Esophagus squamous epithelium (tissue), 5 donors: Measurements from ENCODE around the gene LMTK2. TPM values are rescaled to one million over a fixed set of nuclear protein-coding genes. Genes with fewer than 3 reads are reported as not detected.

ENCODE experiments used
- DNase-seq: peaks from one replicate; lab custom pipeline; 2025; lab: John Stamatoyannopoulos, UW
- H3K27ac ChIP-seq, 4 donors: fragments of 200-600 bp; sonication (generic); one replicate each; pipeline ENCODE4 v1.5.1; 2016 to 2019; ENCODE audit warnings: mild to moderate bottlenecking in 1 of 4
- H3K27me3 ChIP-seq, 4 donors: fragments of 200-600 bp; sonication (generic); 1 replicate in 3 of 4; 2 replicates in 1 of 4; pipeline versions ENCODE4 v1.5.1 to v1.6.0; 2017 to 2021; ENCODE audit warnings: antibody characterized with exemption in 1 of 4
- H3K36me3 ChIP-seq, 3 donors: fragments of 200-600 bp; sonication (generic); one replicate each; pipeline ENCODE4 v1.5.1; 2016 to 2019
- H3K4me1 ChIP-seq, 3 donors: fragments of 200-600 bp; sonication (generic); one replicate each; pipeline ENCODE4 v1.5.1; 2017 to 2019
- H3K4me3 ChIP-seq, 4 donors: fragments of 200-600 bp; sonication (generic); 1 replicate in 3 of 4; 2 replicates in 1 of 4; pipeline ENCODE4 v1.5.1; 2016 to 2019; ENCODE audit warnings: mild to moderate bottlenecking in 2 of 4, moderate library complexity in 1 of 4
- H3K9me3 ChIP-seq, 3 donors: fragments of 200-600 bp; sonication (generic); one replicate each; pipeline ENCODE4 v1.5.1; 2016 to 2019
- CTCF ChIP-seq, 6 experiments: fragments of 450-650 bp in 4 of 6; fragments of 200-600 bp in 2 of 6; sonication (generic) in 2 of 6; IDR thresholded peaks; one replicate each; pipeline ENCODE4 v1.5.1; 2016 to 2019; ENCODE audit warnings: antibody characterized with exemption in 6 of 6, mild to moderate bottlenecking in 4 of 6, moderate library complexity in 4 of 6
- POLR2A ChIP-seq, 4 donors: fragments of 450-650 bp; IDR thresholded peaks; one replicate each; pipeline ENCODE4 v1.6.1; 2017; ENCODE audit warnings: antibody characterized with exemption in 4 of 4, mild to moderate bottlenecking in 4 of 4, moderate library complexity in 3 of 4
- WGBS, 2 donors: methylation state at CpG; one replicate each; pipeline ENCODE4 v1.1.5; 2018; 5-methylcytosine and 5-hydroxymethylcytosine counted together
- intact Hi-C: fragments of 100-400 bp; cut with DNase I; formaldehyde crosslinking; loops from one replicate; pipeline ENCODE4 v1.15.0; 2022
- total RNA-seq, 4 donors: library from RNA; depleted of rRNA; stranded (reverse); fragments of >200 nt; gene quantifications; one replicate each; pipeline ENCODE4 v1.1.0, GENCODE V29; 2016
- donor health status: DM: yes; HTN: yes; CAD: no.

The LMTK2 gene
- total RNA-seq, 4 donors from 2014 or later = 16.0 to 29.3 (median 20.3) TPM

- Histone ChIP-seq H3K4me1 (peaks cover 3 to 37% (median 21%) of the 10 kb centered on the region in 3 donors), H3K27me3 (no peaks in the 10 kb centered on the region), H3K27ac (no peak overlapping the region), H3K36me3 (peaks cover 0 to 41% (median 0%) of the 10 kb centered on the region in 3 donors), H3K4me3 (no peak overlapping the region), H3K9me3 (no peaks in the 10 kb centered on the region)
- intact Hi-C loops = no loop called here
- 53 to 62% methylated on average over 4 of the region's 5 CpGs for WGBS, 2 donors
- no peak for TF ChIP-seq POLR2A (IDR thresholded peaks at IDR 0.05)
- no peak for TF ChIP-seq CTCF (IDR thresholded peaks at IDR 0.05)
- DNase-seq = no peak
These were observed 29.3 kb downstream of the LMTK2 start for GRCh38 chr7:98135984-98136383.

- WGBS, 2 donors = 92 to 100% methylated on average over 4 to 5 of the region's 5 CpGs
- TF ChIP-seq POLR2A (IDR thresholded peaks at IDR 0.05) = no peak
- TF ChIP-seq CTCF (IDR thresholded peaks at IDR 0.05) = no peak
These were observed 29.8 kb downstream of the LMTK2 start for GRCh38 chr7:98136423-98136822.

GRCh38 chr7:98137134-98137825 is 30.6 kb downstream of the LMTK2 start:
- H3K27me3 ChIP-seq = no peaks in the 10 kb centered on the region
- no peak overlapping the region for H3K27ac ChIP-seq
- no peak for DNase-seq
- TF ChIP-seq POLR2A (IDR thresholded peaks at IDR 0.05) (no peak), CTCF (IDR thresholded peaks at IDR 0.05) (no peak)
- H3K4me1 ChIP-seq = peaks cover 3 to 24% (median 8%) of the 10 kb centered on the region in 3 donors
- 85 to 89% methylated on average over 4 of the region's 4 CpGs for WGBS, 2 donors
- peaks cover 0 to 54% (median 0%) of the 10 kb centered on the region in 3 donors for H3K36me3 ChIP-seq
- H3K4me3 ChIP-seq = no peak overlapping the region
- intact Hi-C loops = no loop called here
- no peaks in the 10 kb centered on the region for H3K9me3 ChIP-seq

More at GRCh38 chr7:98136423-98136822, 29.8 kb downstream of the LMTK2 start:
- intact Hi-C loops = no loop called here
- Histone ChIP-seq H3K36me3 (peaks cover 0 to 46% (median 0%) of the 10 kb centered on the region in 3 donors), H3K4me3 (no peak overlapping the region), H3K27me3 (no peaks in the 10 kb centered on the region), H3K27ac (no peak overlapping the region), H3K9me3 (no peaks in the 10 kb centered on the region), H3K4me1 (peaks cover 3 to 32% (median 17%) of the 10 kb centered on the region in 3 donors)
- DNase-seq = no peak

- TF ChIP-seq POLR2A (IDR thresholded peaks at IDR 0.05) (no peak), CTCF (IDR thresholded peaks at IDR 0.05) (no peak)
These were observed 31.1 kb downstream of the LMTK2 start for GRCh38 chr7:98137826-98138151.

GRCh38 chr7:98138672-98139071 is 32.0 kb downstream of the LMTK2 start:
- Histone ChIP-seq H3K27me3 (no peaks in the 10 kb centered on the region), H3K9me3 (no peaks in the 10 kb centered on the region), H3K27ac (no peak overlapping the region), H3K4me3 (no peak overlapping the region), H3K36me3 (peaks cover 0 to 68% (median 0%) of the 10 kb centered on the region in 3 donors), H3K4me1 (peaks cover 0 to 10% (median under 1%) of the 10 kb centered on the region in 3 donors)
- WGBS, 2 donors = 92 to 93% methylated on average over 4 to 6 of the region's 6 CpGs
- TF ChIP-seq CTCF (IDR thresholded peaks at IDR 0.05) (no peak), POLR2A (IDR thresholded peaks at IDR 0.05) (no peak)
- DNase-seq = no peak
- intact Hi-C loops = no loop called here

More at GRCh38 chr7:98137826-98138151, 31.1 kb downstream of the LMTK2 start:
- H3K9me3 ChIP-seq = no peaks in the 10 kb centered on the region
- no peak overlapping the region for H3K4me3 ChIP-seq
- peaks cover 0 to 59% (median 0%) of the 10 kb centered on the region in 3 donors for H3K36me3 ChIP-seq
- H3K27me3 ChIP-seq = no peaks in the 10 kb centered on the region
- 84 to 85% methylated on average over 4 of the region's 4 CpGs for WGBS, 2 donors
- H3K27ac ChIP-seq = no peak overlapping the region
- intact Hi-C loops = no loop called here
- no peak for DNase-seq
- H3K4me1 ChIP-seq = peaks cover 3 to 19% (median 6%) of the 10 kb centered on the region in 3 donors
